Measurements from ENCODE around the gene REXO1.

DNA sequence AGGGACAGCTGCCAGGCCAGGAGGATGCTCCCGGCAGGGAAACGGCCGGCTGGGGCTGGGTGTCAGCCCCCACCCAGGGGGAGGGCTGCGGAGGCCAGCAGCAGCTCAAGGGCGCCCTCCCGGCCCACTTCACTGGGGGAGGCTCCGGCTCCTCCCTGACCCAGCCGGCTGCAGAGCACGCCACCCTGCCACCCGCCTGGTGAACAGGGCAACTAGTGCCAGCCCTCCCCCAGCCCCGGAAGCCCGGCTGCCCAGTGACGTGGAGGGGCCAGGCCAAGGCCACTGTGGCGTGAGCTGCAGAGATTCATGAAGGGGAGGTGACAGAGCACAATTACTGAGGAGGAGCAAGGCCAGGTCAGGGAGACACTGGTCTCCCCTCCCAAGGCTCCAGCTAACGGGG, 14.7 kb downstream of the REXO1 start:
- TF ChIP-seq, protein P1, sequence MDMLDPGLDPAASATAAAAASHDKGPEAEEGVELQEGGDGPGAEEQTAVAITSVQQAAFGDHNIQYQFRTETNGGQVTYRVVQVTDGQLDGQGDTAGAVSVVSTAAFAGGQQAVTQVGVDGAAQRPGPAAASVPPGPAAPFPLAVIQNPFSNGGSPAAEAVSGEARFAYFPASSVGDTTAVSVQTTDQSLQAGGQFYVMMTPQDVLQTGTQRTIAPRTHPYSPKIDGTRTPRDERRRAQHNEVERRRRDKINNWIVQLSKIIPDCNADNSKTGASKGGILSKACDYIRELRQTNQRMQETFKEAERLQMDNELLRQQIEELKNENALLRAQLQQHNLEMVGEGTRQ (IDR thresholded peaks at IDR 0.05; ENCODE audit: low read depth, low read length) = no peak
- TF ChIP-seq, protein P1 (CRISPR knock-in tag; IDR thresholded peaks at IDR 0.05; ENCODE audit: borderline replicate concordance) = no peak
- TF ChIP-seq ZNF274 (CRISPR knock-in tag; IDR thresholded peaks at IDR 0.05) = no peak
- TF ChIP-seq ZNF777 (CRISPR knock-in tag; IDR thresholded peaks at IDR 0.05) = no peak
- no peak for TF ChIP-seq ZNF101 (CRISPR knock-in tag; IDR thresholded peaks at IDR 0.05; ENCODE audit: borderline replicate concordance, low read depth)
- TF ChIP-seq ETV5 (CRISPR knock-in tag; IDR thresholded peaks at IDR 0.05; ENCODE audit: borderline replicate concordance) = no peak
- TF ChIP-seq RNF219 (CRISPR knock-in tag; IDR thresholded peaks at IDR 0.05) = no peak
- TF ChIP-seq, protein P2, sequence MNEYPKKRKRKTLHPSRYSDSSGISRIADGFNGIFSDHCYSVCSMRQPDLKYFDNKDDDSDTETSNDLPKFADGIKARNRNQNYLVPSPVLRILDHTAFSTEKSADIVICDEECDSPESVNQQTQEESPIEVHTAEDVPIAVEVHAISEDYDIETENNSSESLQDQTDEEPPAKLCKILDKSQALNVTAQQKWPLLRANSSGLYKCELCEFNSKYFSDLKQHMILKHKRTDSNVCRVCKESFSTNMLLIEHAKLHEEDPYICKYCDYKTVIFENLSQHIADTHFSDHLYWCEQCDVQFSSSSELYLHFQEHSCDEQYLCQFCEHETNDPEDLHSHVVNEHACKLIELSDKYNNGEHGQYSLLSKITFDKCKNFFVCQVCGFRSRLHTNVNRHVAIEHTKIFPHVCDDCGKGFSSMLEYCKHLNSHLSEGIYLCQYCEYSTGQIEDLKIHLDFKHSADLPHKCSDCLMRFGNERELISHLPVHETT (CRISPR knock-in tag; conservative IDR thresholded peaks at IDR 0.05) = no peak
- TF ChIP-seq NFAT5 (CRISPR knock-in tag; IDR thresholded peaks at IDR 0.05) = no peak
- TF ChIP-seq SMAD1 (CRISPR knock-in tag; IDR thresholded peaks at IDR 0.05; ENCODE audit: borderline replicate concordance, low read depth) = no peak
- no peak for TF ChIP-seq MEIS2 (CRISPR knock-in tag; IDR thresholded peaks at IDR 0.05)
- TF ChIP-seq KDM5A (IDR thresholded peaks at IDR 0.05; ENCODE audit: borderline replicate concordance, low read length) = no peak
- TF ChIP-seq, protein P3, sequence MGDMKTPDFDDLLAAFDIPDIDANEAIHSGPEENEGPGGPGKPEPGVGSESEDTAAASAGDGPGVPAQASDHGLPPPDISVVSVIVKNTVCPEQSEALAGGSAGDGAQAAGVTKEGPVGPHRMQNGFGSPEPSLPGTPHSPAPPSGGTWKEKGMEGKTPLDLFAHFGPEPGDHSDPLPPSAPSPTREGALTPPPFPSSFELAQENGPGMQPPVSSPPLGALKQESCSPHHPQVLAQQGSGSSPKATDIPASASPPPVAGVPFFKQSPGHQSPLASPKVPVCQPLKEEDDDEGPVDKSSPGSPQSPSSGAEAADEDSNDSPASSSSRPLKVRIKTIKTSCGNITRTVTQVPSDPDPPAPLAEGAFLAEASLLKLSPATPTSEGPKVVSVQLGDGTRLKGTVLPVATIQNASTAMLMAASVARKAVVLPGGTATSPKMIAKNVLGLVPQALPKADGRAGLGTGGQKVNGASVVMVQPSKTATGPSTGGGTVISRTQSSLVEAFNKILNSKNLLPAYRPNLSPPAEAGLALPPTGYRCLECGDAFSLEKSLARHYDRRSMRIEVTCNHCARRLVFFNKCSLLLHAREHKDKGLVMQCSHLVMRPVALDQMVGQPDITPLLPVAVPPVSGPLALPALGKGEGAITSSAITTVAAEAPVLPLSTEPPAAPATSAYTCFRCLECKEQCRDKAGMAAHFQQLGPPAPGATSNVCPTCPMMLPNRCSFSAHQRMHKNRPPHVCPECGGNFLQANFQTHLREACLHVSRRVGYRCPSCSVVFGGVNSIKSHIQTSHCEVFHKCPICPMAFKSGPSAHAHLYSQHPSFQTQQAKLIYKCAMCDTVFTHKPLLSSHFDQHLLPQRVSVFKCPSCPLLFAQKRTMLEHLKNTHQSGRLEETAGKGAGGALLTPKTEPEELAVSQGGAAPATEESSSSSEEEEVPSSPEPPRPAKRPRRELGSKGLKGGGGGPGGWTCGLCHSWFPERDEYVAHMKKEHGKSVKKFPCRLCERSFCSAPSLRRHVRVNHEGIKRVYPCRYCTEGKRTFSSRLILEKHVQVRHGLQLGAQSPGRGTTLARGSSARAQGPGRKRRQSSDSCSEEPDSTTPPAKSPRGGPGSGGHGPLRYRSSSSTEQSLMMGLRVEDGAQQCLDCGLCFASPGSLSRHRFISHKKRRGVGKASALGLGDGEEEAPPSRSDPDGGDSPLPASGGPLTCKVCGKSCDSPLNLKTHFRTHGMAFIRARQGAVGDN (CRISPR knock-in tag; IDR thresholded peaks at IDR 0.05) = no peak

Measured in HepG2 (cell line).